Measurements from ENCODE around the gene POLR1G.

Gene POLR1G

DNA sequence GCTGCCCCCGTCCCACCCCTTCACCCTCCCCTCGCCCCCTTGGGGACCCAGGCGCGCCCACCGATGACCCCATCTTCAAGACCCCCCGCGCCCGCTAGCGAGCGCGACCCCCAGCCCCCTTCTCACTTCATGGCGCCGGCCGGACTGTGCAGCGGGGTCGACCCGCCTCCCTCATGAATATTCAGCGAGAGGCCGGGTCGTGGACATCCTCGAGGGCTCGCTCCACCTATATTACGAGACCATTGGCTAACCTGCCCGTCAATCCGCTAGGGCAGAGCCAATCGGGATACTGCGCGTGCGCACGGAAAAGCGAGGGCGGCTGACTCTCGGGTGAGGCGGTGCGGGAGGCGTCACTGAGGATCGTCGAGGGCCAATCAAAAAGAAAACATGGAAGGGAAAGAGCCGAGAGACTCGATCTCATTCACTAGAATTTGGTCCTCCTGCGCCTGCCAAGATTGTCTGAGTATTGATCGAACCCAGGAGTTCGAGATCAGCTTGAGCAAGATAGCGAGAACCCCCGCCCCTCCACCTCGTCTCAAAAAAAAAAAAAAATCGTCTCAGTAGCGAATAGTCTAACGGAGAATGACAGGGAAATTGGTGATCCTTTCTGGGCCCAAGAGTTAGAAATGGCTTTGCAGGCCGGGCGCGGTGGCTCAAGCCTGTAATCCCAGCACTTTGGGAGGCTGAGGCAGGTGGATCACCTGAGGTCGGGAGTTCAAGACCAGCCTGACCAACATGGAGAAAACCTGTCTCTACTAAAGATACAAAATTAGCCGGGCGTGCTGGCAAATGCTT, 35.8 kb upstream of the POLR1G start, which contains the start of gene ERCC2:
Gene ERCC2 (minus strand): TSS at position 164 of the 795 bp plus-strand sequence. CDS start 33 bp downstream, at position 131.
- Histone ChIP-seq H3K4me3 (ENCODE audit: low read depth, low read length) (peak within 1 kb of the TSS; percentile 75), H3K27me3 (replicated peaks) (no peaks in the 10 kb centered on the region), H3K27ac (peak within 1 kb of the TSS; percentile 75), H3K36me3 (replicated peaks) (peaks cover 6% of the 10 kb centered on the region)
- TF ChIP-seq CTCF (IDR thresholded peaks at IDR 0.05; ENCODE audit: low read depth, low read length, missing control alignments) = no peak
- in situ Hi-C loops (cut with HindIII; ENCODE audit: low pct_ligation_motif_present, low sequenced_read_pairs) = no loop called here
- DNase-seq = peak; percentile 100

GRCh38 chr19:45376045-45376724, 30.3 kb upstream of the POLR1G start:
- no peak overlapping the region for H3K4me3 ChIP-seq (ENCODE audit: low read depth, low read length)
- no peaks in the 10 kb centered on the region for H3K36me3 ChIP-seq (replicated peaks)
- TF ChIP-seq CTCF (IDR thresholded peaks at IDR 0.05; ENCODE audit: low read depth, low read length, missing control alignments) = no peak
- H3K27me3 ChIP-seq (replicated peaks) = no peaks in the 10 kb centered on the region
- peak; percentile 93 for DNase-seq
- in situ Hi-C loops (cut with HindIII; ENCODE audit: low pct_ligation_motif_present, low sequenced_read_pairs) = no loop called here
- peak overlapping the region; percentile 97 for H3K27ac ChIP-seq

DNA sequence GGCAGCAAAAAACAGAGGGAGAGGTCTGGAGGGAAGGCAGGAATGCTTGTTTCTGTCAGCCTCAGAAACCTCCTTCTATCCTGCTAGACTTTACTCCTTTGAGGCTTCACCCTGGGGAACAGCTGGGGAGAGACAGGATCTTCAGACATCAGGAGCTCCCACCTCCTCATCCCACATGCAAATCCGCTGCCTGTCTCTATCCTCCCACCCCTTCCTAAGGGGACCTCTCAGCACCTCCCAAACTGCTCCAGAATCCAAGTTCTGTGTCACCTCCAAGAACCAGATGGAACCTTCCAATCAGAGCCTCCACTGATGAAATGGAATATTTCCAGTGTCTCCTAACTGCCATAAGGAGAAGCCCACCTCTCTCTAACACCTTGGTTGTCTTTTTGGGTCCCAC, 26.3 kb upstream of the POLR1G start:
- Histone ChIP-seq H3K36me3 (replicated peaks) (no peaks in the 10 kb centered on the region), H3K4me3 (ENCODE audit: low read depth, low read length) (no peak overlapping the region), H3K27ac (no peak overlapping the region), H3K27me3 (replicated peaks) (no peaks in the 10 kb centered on the region)
- DNase-seq = no peak
- in situ Hi-C loops (cut with HindIII; ENCODE audit: low pct_ligation_motif_present, low sequenced_read_pairs) = no loop called here
- no peak for TF ChIP-seq CTCF (IDR thresholded peaks at IDR 0.05; ENCODE audit: low read depth, low read length, missing control alignments)

DNA sequence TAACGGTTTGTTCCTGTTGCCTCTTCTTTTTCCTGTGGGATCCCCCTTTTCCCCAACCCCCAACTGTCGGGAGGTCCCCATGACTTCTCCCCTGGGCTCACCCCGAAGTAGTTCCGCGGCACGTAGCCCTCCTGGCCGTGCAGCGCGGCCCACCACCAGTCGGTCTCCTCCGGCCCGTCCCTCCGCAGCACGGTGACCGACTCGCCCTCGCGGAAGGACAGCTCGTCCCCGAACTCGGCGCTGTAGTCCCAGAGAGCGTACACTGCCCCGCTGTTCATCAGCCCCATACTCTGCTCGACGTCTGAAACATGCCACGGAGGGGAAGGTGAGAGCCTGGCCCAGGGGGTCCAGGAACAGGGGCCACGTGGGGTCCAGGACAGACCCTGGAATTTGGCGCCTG, 24.0 kb upstream of the POLR1G start:
- H3K4me3 ChIP-seq (ENCODE audit: low read depth, low read length) = no peak overlapping the region
- H3K27ac ChIP-seq = no peak overlapping the region
- DNase-seq = no peak
- in situ Hi-C loops (cut with HindIII; ENCODE audit: low pct_ligation_motif_present, low sequenced_read_pairs) = no loop called here
- H3K36me3 ChIP-seq (replicated peaks) = no peaks in the 10 kb centered on the region
- no peak for TF ChIP-seq CTCF (IDR thresholded peaks at IDR 0.05; ENCODE audit: low read depth, low read length, missing control alignments)
- H3K27me3 ChIP-seq (replicated peaks) = no peaks in the 10 kb centered on the region

GRCh38 chr19:45385392-45386221, 20.8 kb upstream of the POLR1G start:
- no peaks in the 10 kb centered on the region for H3K27me3 ChIP-seq (replicated peaks)
- DNase-seq = no peak
- in situ Hi-C loops (cut with HindIII; ENCODE audit: low pct_ligation_motif_present, low sequenced_read_pairs) = no loop called here
- H3K27ac ChIP-seq = no peak overlapping the region
- peak overlapping the region; percentile 22 for H3K4me3 ChIP-seq (ENCODE audit: low read depth, low read length)
- no peaks in the 10 kb centered on the region for H3K36me3 ChIP-seq (replicated peaks)
- no peak for TF ChIP-seq CTCF (IDR thresholded peaks at IDR 0.05; ENCODE audit: low read depth, low read length, missing control alignments)
